ENCODE measurements around the gene ORM1. TPM values are rescaled to one million over a fixed set of nuclear protein-coding genes. Genes with fewer than 3 reads are reported as not detected.

ORM1 gene
- total RNA-seq, 1 donor from 2014 or later: 9.2 TPM

DNA sequence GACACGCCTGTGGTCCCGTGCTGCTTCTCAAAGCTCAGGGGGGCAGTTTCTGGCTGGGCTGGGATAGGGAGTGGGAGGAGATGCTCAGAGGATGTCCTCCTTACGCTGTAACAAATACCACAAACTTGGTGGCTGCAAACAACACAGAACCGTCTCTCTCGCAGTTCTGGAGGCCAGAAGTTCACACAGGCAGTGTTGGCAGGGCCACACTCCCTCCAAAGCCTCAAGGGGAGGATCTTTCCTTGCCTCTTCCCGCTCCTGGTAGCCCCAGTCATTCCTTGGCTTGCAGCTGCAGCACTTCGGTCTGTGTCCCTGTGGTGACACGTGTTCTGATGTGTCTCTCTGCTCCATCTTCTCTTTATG is 10.4 kb upstream of the ORM1 start:
- no peak overlapping the region for H3K4me3 ChIP-seq
- DNase-seq: no peak
- H3K27ac ChIP-seq: no peak overlapping the region
- TF ChIP-seq, protein P1, sequence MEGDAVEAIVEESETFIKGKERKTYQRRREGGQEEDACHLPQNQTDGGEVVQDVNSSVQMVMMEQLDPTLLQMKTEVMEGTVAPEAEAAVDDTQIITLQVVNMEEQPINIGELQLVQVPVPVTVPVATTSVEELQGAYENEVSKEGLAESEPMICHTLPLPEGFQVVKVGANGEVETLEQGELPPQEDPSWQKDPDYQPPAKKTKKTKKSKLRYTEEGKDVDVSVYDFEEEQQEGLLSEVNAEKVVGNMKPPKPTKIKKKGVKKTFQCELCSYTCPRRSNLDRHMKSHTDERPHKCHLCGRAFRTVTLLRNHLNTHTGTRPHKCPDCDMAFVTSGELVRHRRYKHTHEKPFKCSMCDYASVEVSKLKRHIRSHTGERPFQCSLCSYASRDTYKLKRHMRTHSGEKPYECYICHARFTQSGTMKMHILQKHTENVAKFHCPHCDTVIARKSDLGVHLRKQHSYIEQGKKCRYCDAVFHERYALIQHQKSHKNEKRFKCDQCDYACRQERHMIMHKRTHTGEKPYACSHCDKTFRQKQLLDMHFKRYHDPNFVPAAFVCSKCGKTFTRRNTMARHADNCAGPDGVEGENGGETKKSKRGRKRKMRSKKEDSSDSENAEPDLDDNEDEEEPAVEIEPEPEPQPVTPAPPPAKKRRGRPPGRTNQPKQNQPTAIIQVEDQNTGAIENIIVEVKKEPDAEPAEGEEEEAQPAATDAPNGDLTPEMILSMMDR (IDR thresholded peaks at IDR 0.05): no peak
- H3K27me3 ChIP-seq (ENCODE audit: low read depth): no peaks in the 10 kb centered on the region
- peaks cover 2% of the 10 kb centered on the region for H3K36me3 ChIP-seq
- H3K4me1 ChIP-seq: no peaks in the 10 kb centered on the region
- intact Hi-C loops (cut with DNase I): no loop called here
- H3K9me3 ChIP-seq: no peaks in the 10 kb centered on the region
- ATAC-seq: no peak

DNA sequence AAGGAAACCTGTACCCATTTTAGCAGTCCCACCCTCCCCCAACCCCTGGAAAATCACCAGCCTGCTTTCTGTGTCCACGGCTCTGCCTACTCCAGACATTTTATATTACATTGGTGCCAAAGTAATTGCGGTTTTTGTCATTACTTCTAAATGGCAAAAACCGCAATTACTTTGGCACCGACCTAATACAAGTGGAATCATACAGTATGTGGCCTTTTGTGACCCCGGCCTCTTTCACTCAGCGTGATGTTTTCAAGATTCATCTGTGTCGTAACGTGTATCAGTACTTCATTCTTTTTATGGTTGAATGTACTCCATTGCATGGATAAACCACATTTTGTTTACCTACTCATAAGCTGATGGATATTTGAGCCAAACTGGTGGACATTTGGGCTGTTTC is 9.7 kb upstream of the ORM1 start:
- Histone ChIP-seq H3K27me3 (ENCODE audit: low read depth) (no peaks in the 10 kb centered on the region), H3K9me3 (no peaks in the 10 kb centered on the region), H3K4me1 (peaks cover 5% of the 10 kb centered on the region), H3K36me3 (no peaks in the 10 kb centered on the region), H3K4me3 (no peak overlapping the region), H3K27ac (no peak overlapping the region)
- intact Hi-C loops (cut with DNase I): no loop called here
- DNase-seq (no peak), ATAC-seq (no peak)
- TF ChIP-seq, protein P1 (IDR thresholded peaks at IDR 0.05): no peak

DNA sequence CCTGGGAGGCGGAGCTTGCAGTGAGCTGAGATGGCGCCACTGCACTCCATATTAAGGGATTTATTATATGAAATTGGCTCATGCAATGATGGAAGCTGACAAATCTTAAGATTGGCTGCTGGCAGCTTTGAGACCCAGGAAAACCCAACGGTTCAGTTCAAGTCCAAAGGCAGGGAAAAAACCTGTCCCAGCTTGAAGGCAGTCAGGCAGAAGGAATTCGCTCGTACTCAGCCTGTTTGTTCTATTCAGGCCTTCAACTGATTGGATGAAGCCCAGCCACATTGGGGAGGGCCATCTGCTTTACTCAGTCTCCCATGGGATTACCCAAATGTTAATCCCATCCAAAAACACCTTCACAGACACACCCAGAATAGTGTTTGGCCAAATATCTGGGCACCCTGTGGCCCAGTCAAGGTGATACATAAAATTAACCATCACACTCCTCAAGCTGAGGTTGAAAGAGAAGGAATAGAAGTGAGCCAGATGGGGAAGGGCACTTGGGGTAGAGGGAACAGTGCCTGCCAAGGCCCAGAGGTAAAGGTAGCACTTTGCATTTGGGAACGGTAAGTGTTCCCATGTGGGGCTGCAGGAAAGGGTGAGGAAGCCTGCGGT is 8.5 kb upstream of the ORM1 start:
- H3K36me3 ChIP-seq: no peaks in the 10 kb centered on the region
- no peak overlapping the region for H3K4me3 ChIP-seq
- H3K4me1 ChIP-seq: peaks cover 5% of the 10 kb centered on the region
- H3K27ac ChIP-seq: no peak overlapping the region
- no peaks in the 10 kb centered on the region for H3K9me3 ChIP-seq
- intact Hi-C loops (cut with DNase I): no loop called here
- DNase-seq: no peak
- no peak for ATAC-seq
- no peaks in the 10 kb centered on the region for H3K27me3 ChIP-seq (ENCODE audit: low read depth)
- TF ChIP-seq, protein P1 (IDR thresholded peaks at IDR 0.05): no peak

DNA sequence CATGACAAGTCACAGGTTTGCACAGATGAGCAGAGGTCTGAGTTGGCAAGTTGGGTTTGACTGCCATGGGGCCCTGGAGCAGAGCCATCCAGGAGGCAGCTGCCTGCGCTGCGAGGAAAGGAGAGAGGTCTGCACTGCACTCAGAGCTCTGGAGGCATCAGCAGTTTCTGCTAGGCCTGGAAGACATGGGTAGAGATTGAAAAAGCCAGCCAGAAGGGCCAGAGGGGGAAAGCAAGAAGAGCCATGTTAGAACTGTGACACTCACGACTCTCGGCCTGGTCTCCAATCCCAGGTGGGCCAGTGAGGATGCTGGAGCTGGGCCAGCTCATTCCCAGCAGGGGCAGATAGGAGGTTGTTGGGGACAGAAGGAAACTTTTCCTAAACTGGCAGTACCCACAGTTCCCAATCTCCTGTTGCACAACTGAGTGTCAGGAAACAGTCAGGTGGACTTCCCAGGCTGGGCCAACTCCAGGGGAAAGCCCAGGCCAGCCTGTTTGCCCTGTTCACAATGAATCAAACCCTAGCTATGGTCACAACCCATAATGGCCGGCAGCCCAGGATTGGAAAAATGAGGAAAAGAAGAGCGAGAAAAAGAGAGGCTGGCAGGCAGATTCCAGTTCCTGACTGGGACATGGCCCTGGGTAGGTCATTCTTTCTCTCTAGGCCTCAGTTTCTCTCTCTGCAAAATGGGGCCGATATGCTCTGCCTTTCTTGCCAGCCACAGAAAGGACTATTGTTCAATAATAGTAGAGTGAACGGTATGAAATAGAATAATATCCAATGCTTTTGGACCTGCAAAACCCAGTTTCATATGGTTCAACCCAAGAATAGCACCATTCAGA is 7.8 kb upstream of the ORM1 start:
- Histone ChIP-seq H3K4me1 (peaks cover 5% of the 10 kb centered on the region), H3K9me3 (no peaks in the 10 kb centered on the region), H3K27ac (no peak overlapping the region), H3K36me3 (no peaks in the 10 kb centered on the region), H3K27me3 (ENCODE audit: low read depth) (no peaks in the 10 kb centered on the region), H3K4me3 (no peak overlapping the region)
- intact Hi-C loops (cut with DNase I): no loop called here
- peak; percentile 47 for DNase-seq
- TF ChIP-seq, protein P1 (IDR thresholded peaks at IDR 0.05): no peak
- ATAC-seq: peak; percentile 57 to 77

DNA sequence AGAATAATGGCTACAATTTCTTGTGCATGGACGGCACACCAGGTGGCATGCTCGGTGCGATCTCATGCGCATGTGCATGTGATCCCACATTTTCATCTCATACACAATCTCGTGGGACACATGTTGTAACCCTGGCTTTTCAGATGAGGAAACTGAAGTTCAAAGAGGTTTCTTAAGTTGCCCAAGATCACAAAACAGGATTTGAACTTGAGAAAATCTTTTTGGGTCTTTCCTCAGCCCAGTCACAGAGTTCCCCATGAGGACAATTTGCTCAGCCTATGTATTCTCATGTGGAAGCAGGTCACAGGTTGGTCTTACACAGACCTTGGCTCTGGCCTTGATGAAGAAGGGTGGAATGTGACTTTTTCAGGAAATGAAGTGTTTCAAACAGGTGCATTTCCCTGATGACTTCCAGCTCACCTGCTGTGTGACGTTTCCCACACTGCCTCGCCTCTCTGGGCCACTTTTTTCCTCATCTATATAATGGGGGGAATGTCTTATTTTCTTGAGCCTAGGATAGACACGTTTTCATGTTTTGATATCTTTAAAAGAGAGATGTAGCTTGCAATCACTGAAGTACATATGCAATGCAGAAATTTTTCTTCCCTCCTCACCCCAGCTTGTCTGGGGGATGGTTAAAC is 7.1 kb upstream of the ORM1 start:
- TF ChIP-seq, protein P1 (IDR thresholded peaks at IDR 0.05): no peak
- H3K27me3 ChIP-seq (ENCODE audit: low read depth): no peaks in the 10 kb centered on the region
- peaks cover 5% of the 10 kb centered on the region for H3K4me1 ChIP-seq
- H3K27ac ChIP-seq: no peak overlapping the region
- ATAC-seq: peak; percentile 46 to 64
- no peaks in the 10 kb centered on the region for H3K9me3 ChIP-seq
- peak; percentile 49 for DNase-seq
- intact Hi-C loops (cut with DNase I): no loop called here
- no peak overlapping the region for H3K4me3 ChIP-seq
- H3K36me3 ChIP-seq: no peaks in the 10 kb centered on the region
